Right atrium auricular region (tissue), 2 donors: Measurements from ENCODE around the gene IGSF8. TPM values are rescaled to one million over a fixed set of nuclear protein-coding genes. Genes with fewer than 3 reads are reported as not detected.

Experiments
- DNase-seq: peaks from one replicate; pipeline ENCODE4 v3.0.0-alpha.2; 2019; ENCODE audit warnings: low spot score
- H3K27ac ChIP-seq, 2 donors: fragments of 200-600 bp; sonication (generic); 1 replicate in 1 of 2; 2 replicates in 1 of 2; pipeline ENCODE4 v1.5.1; 2016 to 2019
- H3K27me3 ChIP-seq, 2 donors: fragments of 200-600 bp; sonication (generic); one replicate each; pipeline versions ENCODE4 v1.5.1 to v1.6.0; 2017 to 2019
- H3K36me3 ChIP-seq: fragments of 200-600 bp; sonication (generic); one replicate; pipeline ENCODE4 v1.5.1; 2016
- H3K4me1 ChIP-seq, 2 donors: fragments of 200-600 bp; sonication (generic); one replicate each; pipeline versions ENCODE4 v1.5.1 to v1.6.0; 2017 to 2019
- H3K4me3 ChIP-seq, 2 donors: fragments of 200-600 bp; sonication (generic); 1 replicate in 1 of 2; 2 replicates in 1 of 2; pipeline ENCODE4 v1.5.1; 2017 to 2019; ENCODE audit warnings: mild to moderate bottlenecking in 1 of 2, moderate library complexity in 1 of 2
- H3K9me3 ChIP-seq, 2 donors: fragments of 200-600 bp; sonication (generic); one replicate each; pipeline ENCODE4 v1.5.1; 2019
- CTCF ChIP-seq, 2 donors: fragments of 200-600 bp; sonication (generic); IDR thresholded peaks; one replicate each; pipeline ENCODE4 v1.5.1; 2019; ENCODE audit warnings: antibody characterized with exemption in 2 of 2
- total RNA-seq, 2 donors: library from RNA; depleted of rRNA; stranded (reverse); fragments of >200 nt; gene quantifications; one replicate each; pipeline ENCODE4 v1.1.0, GENCODE V29; 2016

The IGSF8 gene
- total RNA-seq, 2 donors from 2014 or later: 20.1 to 20.8 TPM

- H3K4me3 ChIP-seq: no peak overlapping the region
- peaks cover 81% of the 10 kb centered on the region for H3K36me3 ChIP-seq
- DNase-seq: no peak
- no peaks in the 10 kb centered on the region for H3K27me3 ChIP-seq
- H3K27ac ChIP-seq: peak overlapping the region in 1 of 2 donors; percentile 77
- no peaks in the 10 kb centered on the region for H3K9me3 ChIP-seq
- TF ChIP-seq CTCF (IDR thresholded peaks at IDR 0.05): no peak
- H3K4me1 ChIP-seq: peaks cover 0 to 51% of the 10 kb centered on the region in 2 donors
Observed at GRCh38 chr1:160125746-160126145, 27.3 kb upstream of the IGSF8 start.

GRCh38 chr1:160124705-160125478, 26.5 kb upstream of the IGSF8 start:
- no peaks in the 10 kb centered on the region for H3K9me3 ChIP-seq
- no peaks in the 10 kb centered on the region for H3K27me3 ChIP-seq
- TF ChIP-seq CTCF (IDR thresholded peaks at IDR 0.05): no peak
- no peak overlapping the region for H3K4me3 ChIP-seq
- peaks cover 74% of the 10 kb centered on the region for H3K36me3 ChIP-seq
- peaks cover 0 to 44% of the 10 kb centered on the region in 2 donors for H3K4me1 ChIP-seq
- DNase-seq: no peak
- peak overlapping the region; percentile 24 to 77 for H3K27ac ChIP-seq

- peaks cover 0 to 38% of the 10 kb centered on the region in 2 donors for H3K4me1 ChIP-seq
- no peaks in the 10 kb centered on the region for H3K27me3 ChIP-seq
- peaks cover 63% of the 10 kb centered on the region for H3K36me3 ChIP-seq
- H3K9me3 ChIP-seq: no peaks in the 10 kb centered on the region
- TF ChIP-seq CTCF (IDR thresholded peaks at IDR 0.05): no peak
- H3K27ac ChIP-seq: peak overlapping the region in 1 of 2 donors; percentile 65
- no peak overlapping the region for H3K4me3 ChIP-seq
- DNase-seq: no peak
Observed at GRCh38 chr1:160123726-160124125, 25.3 kb upstream of the IGSF8 start.

- Histone ChIP-seq H3K27me3 (no peaks in the 10 kb centered on the region), H3K9me3 (no peaks in the 10 kb centered on the region), H3K4me1 (peaks cover 0 to 38% of the 10 kb centered on the region in 2 donors), H3K27ac (peak overlapping the region in 1 of 2 donors; percentile 65), H3K36me3 (peaks cover 63% of the 10 kb centered on the region), H3K4me3 (no peak overlapping the region)
- no peak for TF ChIP-seq CTCF (IDR thresholded peaks at IDR 0.05)
- no peak for DNase-seq
Observed at GRCh38 chr1:160122978-160123495, 24.6 kb upstream of the IGSF8 start.

GRCh38 chr1:160121388-160121787, 23.0 kb upstream of the IGSF8 start:
- H3K36me3 ChIP-seq: peaks cover 46% of the 10 kb centered on the region
- H3K4me3 ChIP-seq: no peak overlapping the region
- no peak for DNase-seq
- H3K4me1 ChIP-seq: peaks cover 0 to 42% of the 10 kb centered on the region in 2 donors
- TF ChIP-seq CTCF (IDR thresholded peaks at IDR 0.05): no peak
- no peak overlapping the region for H3K27ac ChIP-seq
- no peaks in the 10 kb centered on the region for H3K27me3 ChIP-seq
- H3K9me3 ChIP-seq: no peaks in the 10 kb centered on the region
